AG04449 (cell line): ENCODE data around the gene COL23A1.

Experiments
- CTCF ChIA-PET: fragments of 350-600 bp; formaldehyde crosslinking; extraction: SDS; loops from one replicate; lab custom pipeline; 2021; ENCODE audit warnings: antibody characterized with exemption; lab: Yijun Ruan, JAX
- POLR2A ChIA-PET: fragments of 400-600, 350-600 bp; formaldehyde crosslinking; extraction: SDS; loops from one replicate; lab custom pipeline; 2020; ENCODE audit warnings: antibody characterized with exemption, inconsistent platforms; lab: Yijun Ruan, JAX
- DNase-seq: peaks from one replicate; pipeline ENCODE4 v3.0.0-alpha.2; 2010; ENCODE audit warnings: low read depth, low spot score
- H3K4me3 ChIP-seq: 2 replicates; pipeline ENCODE4 v1.5.1; 2011; ENCODE audit warnings: low read depth, mild to moderate bottlenecking, control low read depth, low read length
- CTCF ChIP-seq: IDR thresholded peaks from one replicate; pipeline ENCODE4 v1.5.1; 2011; ENCODE audit warnings: mild to moderate bottlenecking, moderate library complexity, low read length, control low read depth, inconsistent platforms; ENCODE audit not compliant: insufficient read depth; ENCODE audit errors: missing control alignments

COL23A1 gene

GRCh38 chr5:178252258-178252657 lies 337.9 kb downstream of the COL23A1 start:
- TF ChIP-seq CTCF = no peak
- H3K4me3 ChIP-seq = no peak overlapping the region
- CTCF ChIA-PET = interaction anchor here (2.9 kb wide), 1 partner anchor 17 kb away, joined by 13 read pairs; no protein-coding TSS in a partner anchor
- DNase-seq = no peak
- POLR2A ChIA-PET = no interaction called here

- ChIA-PET CTCF (no interaction called here), POLR2A (no interaction called here)
- DNase-seq = no peak
- H3K4me3 ChIP-seq = no peak overlapping the region
- TF ChIP-seq CTCF = no peak
Measured at GRCh38 chr5:178250263-178250662, 339.9 kb downstream of the COL23A1 start.

- TF ChIP-seq CTCF = no peak
- ChIA-PET CTCF (no interaction called here), POLR2A (no interaction called here)
- DNase-seq = peak; percentile 67
- H3K4me3 ChIP-seq = no peak overlapping the region
Measured at GRCh38 chr5:178249191-178249989, 340.8 kb downstream of the COL23A1 start.

- no peak for TF ChIP-seq CTCF
- ChIA-PET POLR2A (no interaction called here), CTCF (no interaction called here)
- no peak for DNase-seq
- H3K4me3 ChIP-seq = no peak overlapping the region
Measured at GRCh38 chr5:178248750-178249149, 341.4 kb downstream of the COL23A1 start.

- no peak overlapping the region for H3K4me3 ChIP-seq
- ChIA-PET POLR2A (no interaction called here), CTCF (no interaction called here)
- DNase-seq = no peak
- TF ChIP-seq CTCF = no peak
Measured at GRCh38 chr5:178247481-178248456, 342.4 kb downstream of the COL23A1 start.
